Measurements from ENCODE around the gene AGXT2.

AGXT2 gene

DNA sequence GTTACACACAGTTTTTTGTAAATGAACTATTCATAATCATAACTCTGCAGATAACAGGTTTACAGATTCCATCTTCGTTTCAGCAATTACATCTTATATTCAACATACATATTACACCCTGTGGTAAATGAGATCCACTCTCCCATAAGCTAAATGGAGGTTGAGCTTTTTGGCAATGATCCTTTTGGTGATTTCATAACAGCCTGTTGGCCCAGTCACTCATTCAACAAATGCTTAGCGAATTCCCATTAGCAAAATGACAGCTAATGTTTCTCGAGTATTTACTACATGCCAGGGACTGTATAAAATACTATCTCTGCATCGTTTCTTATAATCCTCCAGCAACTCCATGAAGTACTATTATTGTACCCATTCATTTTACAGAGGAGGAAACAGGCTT lies 25.4 kb upstream of the AGXT2 start:
- Histone ChIP-seq H3K4me1 (ENCODE audit: low read length) (no peaks in the 10 kb centered on the region), H3K36me3 (replicated peaks; ENCODE audit: low read depth, low read length) (no peaks in the 10 kb centered on the region), H3K79me2 (ENCODE audit: low read length) (no peaks in the 10 kb centered on the region), H3K9me3 (ENCODE audit: insufficient read depth, low read length) (no peaks in the 10 kb centered on the region), H2AFZ (ENCODE audit: low read depth, low read length) (no peak overlapping the region), H3K27ac (ENCODE audit: low read length) (no peak overlapping the region), H3K4me2 (ENCODE audit: low read length) (no peak overlapping the region), H3K9ac (ENCODE audit: low read length) (no peak overlapping the region), H3K27me3 (ENCODE audit: low read depth, low read length) (no peaks in the 10 kb centered on the region), H4K20me1 (ENCODE audit: insufficient read depth, low read length) (no peaks in the 10 kb centered on the region), H3K4me3 (ENCODE audit: low read length) (no peak overlapping the region)
- TF ChIP-seq EZH2phosphoT487 (IDR thresholded peaks at IDR 0.05; ENCODE audit: low read depth), result no peak
- TF ChIP-seq, protein P1, sequence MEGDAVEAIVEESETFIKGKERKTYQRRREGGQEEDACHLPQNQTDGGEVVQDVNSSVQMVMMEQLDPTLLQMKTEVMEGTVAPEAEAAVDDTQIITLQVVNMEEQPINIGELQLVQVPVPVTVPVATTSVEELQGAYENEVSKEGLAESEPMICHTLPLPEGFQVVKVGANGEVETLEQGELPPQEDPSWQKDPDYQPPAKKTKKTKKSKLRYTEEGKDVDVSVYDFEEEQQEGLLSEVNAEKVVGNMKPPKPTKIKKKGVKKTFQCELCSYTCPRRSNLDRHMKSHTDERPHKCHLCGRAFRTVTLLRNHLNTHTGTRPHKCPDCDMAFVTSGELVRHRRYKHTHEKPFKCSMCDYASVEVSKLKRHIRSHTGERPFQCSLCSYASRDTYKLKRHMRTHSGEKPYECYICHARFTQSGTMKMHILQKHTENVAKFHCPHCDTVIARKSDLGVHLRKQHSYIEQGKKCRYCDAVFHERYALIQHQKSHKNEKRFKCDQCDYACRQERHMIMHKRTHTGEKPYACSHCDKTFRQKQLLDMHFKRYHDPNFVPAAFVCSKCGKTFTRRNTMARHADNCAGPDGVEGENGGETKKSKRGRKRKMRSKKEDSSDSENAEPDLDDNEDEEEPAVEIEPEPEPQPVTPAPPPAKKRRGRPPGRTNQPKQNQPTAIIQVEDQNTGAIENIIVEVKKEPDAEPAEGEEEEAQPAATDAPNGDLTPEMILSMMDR (IDR thresholded peaks at IDR 0.05; ENCODE audit: low read depth, low read length), result no peak

- Histone ChIP-seq H3K9me3 (ENCODE audit: insufficient read depth, low read length) (no peaks in the 10 kb centered on the region), H2AFZ (ENCODE audit: low read depth, low read length) (no peak overlapping the region), H3K4me2 (ENCODE audit: low read length) (no peak overlapping the region), H3K9ac (ENCODE audit: low read length) (no peak overlapping the region), H3K79me2 (ENCODE audit: low read length) (no peaks in the 10 kb centered on the region), H3K4me1 (ENCODE audit: low read length) (peaks cover 8% of the 10 kb centered on the region), H3K27me3 (ENCODE audit: low read depth, low read length) (no peaks in the 10 kb centered on the region), H4K20me1 (ENCODE audit: insufficient read depth, low read length) (no peaks in the 10 kb centered on the region), H3K27ac (ENCODE audit: low read length) (no peak overlapping the region), H3K4me3 (ENCODE audit: low read length) (no peak overlapping the region), H3K36me3 (replicated peaks; ENCODE audit: low read depth, low read length) (no peaks in the 10 kb centered on the region)
- no peak for TF ChIP-seq EZH2phosphoT487 (IDR thresholded peaks at IDR 0.05; ENCODE audit: low read depth)
- TF ChIP-seq, protein P1 (IDR thresholded peaks at IDR 0.05; ENCODE audit: low read depth, low read length), result no peak
Observed at GRCh38 chr5:35069188-35069587, 21.4 kb upstream of the AGXT2 start.

- H3K9me3 ChIP-seq (ENCODE audit: insufficient read depth, low read length), result no peaks in the 10 kb centered on the region
- no peak overlapping the region for H3K4me2 ChIP-seq (ENCODE audit: low read length)
- H3K79me2 ChIP-seq (ENCODE audit: low read length), result no peaks in the 10 kb centered on the region
- H3K36me3 ChIP-seq (replicated peaks; ENCODE audit: low read depth, low read length), result no peaks in the 10 kb centered on the region
- H2AFZ ChIP-seq (ENCODE audit: low read depth, low read length), result no peak overlapping the region
- no peaks in the 10 kb centered on the region for H3K27me3 ChIP-seq (ENCODE audit: low read depth, low read length)
- H3K4me3 ChIP-seq (ENCODE audit: low read length), result no peak overlapping the region
- H4K20me1 ChIP-seq (ENCODE audit: insufficient read depth, low read length), result no peaks in the 10 kb centered on the region
- H3K9ac ChIP-seq (ENCODE audit: low read length), result no peak overlapping the region
- no peak overlapping the region for H3K27ac ChIP-seq (ENCODE audit: low read length)
- TF ChIP-seq, protein P1 (IDR thresholded peaks at IDR 0.05; ENCODE audit: low read depth, low read length), result no peak
- TF ChIP-seq EZH2phosphoT487 (IDR thresholded peaks at IDR 0.05; ENCODE audit: low read depth), result no peak
- H3K4me1 ChIP-seq (ENCODE audit: low read length), result peaks cover 8% of the 10 kb centered on the region
Observed at GRCh38 chr5:35067985-35068384, 20.2 kb upstream of the AGXT2 start.

DNA sequence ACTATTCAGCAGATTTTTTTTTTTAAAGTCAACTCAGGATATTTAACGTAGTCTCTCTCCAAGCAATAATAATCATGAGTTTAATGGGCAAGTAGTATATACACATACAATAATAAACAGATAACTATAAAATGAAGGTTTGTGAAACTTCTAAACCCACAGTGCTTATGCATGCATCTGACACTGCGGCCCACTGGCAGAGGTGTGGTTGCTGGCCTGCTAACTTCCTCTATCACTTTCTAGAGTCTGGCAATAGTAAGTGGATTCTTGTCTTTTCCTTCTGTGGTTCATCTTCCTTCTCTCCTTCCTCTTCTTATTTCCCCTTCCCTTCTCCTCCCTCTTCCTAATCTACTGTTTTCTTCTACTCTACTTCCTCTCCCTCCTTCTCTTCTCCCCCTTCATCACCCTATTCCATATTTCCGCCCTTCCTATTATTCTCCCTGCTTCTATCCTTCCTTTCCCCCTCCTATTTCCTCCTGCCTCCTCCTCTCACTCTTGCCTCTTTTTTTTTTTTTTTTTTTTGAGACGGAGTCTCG lies 18.6 kb upstream of the AGXT2 start:
- Histone ChIP-seq H3K9me3 (ENCODE audit: insufficient read depth, low read length) (no peaks in the 10 kb centered on the region), H3K4me3 (ENCODE audit: low read length) (no peak overlapping the region), H3K9ac (ENCODE audit: low read length) (no peak overlapping the region), H3K4me2 (ENCODE audit: low read length) (0 out of 2 replicates have a peak overlapping the region, but pooled peaks have one; percentile 8), H2AFZ (ENCODE audit: low read depth, low read length) (no peak overlapping the region), H3K27me3 (ENCODE audit: low read depth, low read length) (no peaks in the 10 kb centered on the region), H4K20me1 (ENCODE audit: insufficient read depth, low read length) (no peaks in the 10 kb centered on the region), H3K36me3 (replicated peaks; ENCODE audit: low read depth, low read length) (no peaks in the 10 kb centered on the region), H3K27ac (ENCODE audit: low read length) (no peak overlapping the region), H3K79me2 (ENCODE audit: low read length) (no peaks in the 10 kb centered on the region), H3K4me1 (ENCODE audit: low read length) (peaks cover 8% of the 10 kb centered on the region)
- TF ChIP-seq EZH2phosphoT487 (IDR thresholded peaks at IDR 0.05; ENCODE audit: low read depth), result no peak
- TF ChIP-seq, protein P1 (IDR thresholded peaks at IDR 0.05; ENCODE audit: low read depth, low read length), result no peak
